ENCODE data around the gene TTC28. TPM values are rescaled to one million over a fixed set of nuclear protein-coding genes. Genes with fewer than 3 reads are reported as not detected.
A peak's percentile ranks its signal among the peaks of the same experiment; 100 is the strongest.

TTC28 gene
- total and polyA plus RNA-seq, 2 donors: 15.9 to 81.9 TPM

GRCh38 chr22:28608546-28608945 lies 71.1 kb downstream of the TTC28 start:
- Histone ChIP-seq H3K4me1 (ENCODE audit: insufficient read depth) (no peaks in the 10 kb centered on the region), H3K27ac (ENCODE audit: low read depth) (no peak overlapping the region), H3K36me3 (ENCODE audit: insufficient read depth) (no peaks in the 10 kb centered on the region), H3K4me3 (ENCODE audit: low read depth, low read length) (no peak overlapping the region)
- WGBS: 67% methylated on average over 2 of the region's 2 CpGs
- no peak for DNase-seq (ENCODE audit: extremely low spot score)

- DNase-seq (ENCODE audit: extremely low spot score): no peak
- Histone ChIP-seq H3K4me1 (ENCODE audit: insufficient read depth) (no peaks in the 10 kb centered on the region), H3K4me3 (ENCODE audit: low read depth, low read length) (no peak overlapping the region), H3K36me3 (ENCODE audit: insufficient read depth) (no peaks in the 10 kb centered on the region), H3K27ac (ENCODE audit: low read depth) (no peak overlapping the region)
These were observed 71.8 kb downstream of the TTC28 start for GRCh38 chr22:28607795-28608194.

DNA sequence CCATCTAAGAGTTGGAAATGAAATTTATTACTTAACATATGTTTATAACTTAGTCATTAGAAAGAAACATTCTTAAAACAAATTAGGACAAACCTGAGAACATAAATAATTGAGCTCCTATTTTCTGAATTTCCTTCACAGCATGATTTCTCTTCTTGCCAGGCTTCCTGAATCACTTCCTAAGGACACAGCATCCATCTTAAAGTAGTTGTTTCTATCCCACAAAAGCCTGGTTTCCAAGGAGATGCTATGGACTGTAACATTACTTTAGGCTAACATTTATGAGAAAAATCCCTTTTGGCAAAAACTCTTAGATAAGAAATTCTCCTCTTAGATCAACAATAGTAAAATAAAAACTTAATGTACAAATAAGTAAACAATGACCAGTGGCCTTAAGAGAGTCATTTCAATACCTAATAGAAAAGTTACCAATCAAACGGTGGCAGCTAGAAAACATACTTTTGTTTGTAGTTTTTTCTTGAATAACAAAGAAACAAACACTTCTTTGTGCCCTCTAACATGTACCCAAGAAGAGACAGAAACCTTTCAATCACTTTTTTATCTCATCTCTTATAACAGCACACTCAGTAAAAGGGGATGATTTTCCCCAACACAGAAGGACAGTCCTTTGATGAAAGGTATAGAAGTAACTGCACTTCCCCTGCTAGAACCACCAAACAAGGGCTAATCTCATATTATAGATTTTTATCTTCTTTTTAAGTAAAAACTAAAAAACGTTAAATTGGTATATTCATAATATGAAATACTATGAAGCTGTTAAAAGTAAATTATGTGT lies 74.5 kb downstream of the TTC28 start:
- WGBS: 68% methylated on average over 2 of the region's 2 CpGs
- H3K4me3 ChIP-seq (ENCODE audit: low read depth, low read length): no peak overlapping the region
- no peak overlapping the region for H3K27ac ChIP-seq (ENCODE audit: low read depth)
- DNase-seq (ENCODE audit: extremely low spot score): no peak
- H3K36me3 ChIP-seq (ENCODE audit: insufficient read depth): no peaks in the 10 kb centered on the region
- H3K4me1 ChIP-seq (ENCODE audit: insufficient read depth): no peaks in the 10 kb centered on the region

- Histone ChIP-seq H3K4me3 (ENCODE audit: low read depth, low read length) (no peak overlapping the region), H3K36me3 (ENCODE audit: insufficient read depth) (no peaks in the 10 kb centered on the region), H3K4me1 (ENCODE audit: insufficient read depth) (no peaks in the 10 kb centered on the region), H3K27ac (ENCODE audit: low read depth) (no peak overlapping the region)
- DNase-seq (ENCODE audit: extremely low spot score): no peak
These were observed 77.7 kb downstream of the TTC28 start for GRCh38 chr22:28601915-28602314.

DNA sequence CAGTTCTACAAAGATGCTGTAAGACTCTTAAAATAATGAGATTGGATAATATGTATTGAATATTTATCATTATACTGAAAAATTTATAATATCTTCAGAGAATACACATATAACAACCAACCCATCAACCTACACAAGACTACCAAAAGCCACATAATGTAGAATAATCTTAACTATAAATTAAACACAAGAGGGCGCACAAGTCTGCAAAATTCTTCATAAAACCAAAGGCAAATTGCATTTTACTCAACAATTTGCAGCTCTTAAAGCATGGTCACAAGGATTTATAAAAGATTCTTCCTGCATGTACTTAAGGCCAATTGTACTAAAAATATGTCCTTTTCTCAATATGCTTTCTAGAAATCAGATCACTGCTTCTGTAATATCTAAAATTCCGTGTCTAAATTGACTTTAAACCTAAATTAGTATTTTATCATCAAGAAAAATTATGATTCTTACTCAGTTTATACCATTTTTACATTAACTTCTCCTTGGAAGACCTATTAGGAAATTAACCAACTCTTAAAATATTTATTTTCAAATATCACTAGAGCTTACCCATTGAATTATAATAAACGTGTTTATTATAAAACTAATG lies 79.0 kb downstream of the TTC28 start:
- Histone ChIP-seq H3K36me3 (ENCODE audit: insufficient read depth) (no peaks in the 10 kb centered on the region), H3K27ac (ENCODE audit: low read depth) (no peak overlapping the region), H3K4me3 (ENCODE audit: low read depth, low read length) (no peak overlapping the region), H3K4me1 (ENCODE audit: insufficient read depth) (no peaks in the 10 kb centered on the region)
- DNase-seq (ENCODE audit: extremely low spot score): peak; percentile 32
- 61% methylated on average over 3 of the region's 3 CpGs for WGBS

DNA sequence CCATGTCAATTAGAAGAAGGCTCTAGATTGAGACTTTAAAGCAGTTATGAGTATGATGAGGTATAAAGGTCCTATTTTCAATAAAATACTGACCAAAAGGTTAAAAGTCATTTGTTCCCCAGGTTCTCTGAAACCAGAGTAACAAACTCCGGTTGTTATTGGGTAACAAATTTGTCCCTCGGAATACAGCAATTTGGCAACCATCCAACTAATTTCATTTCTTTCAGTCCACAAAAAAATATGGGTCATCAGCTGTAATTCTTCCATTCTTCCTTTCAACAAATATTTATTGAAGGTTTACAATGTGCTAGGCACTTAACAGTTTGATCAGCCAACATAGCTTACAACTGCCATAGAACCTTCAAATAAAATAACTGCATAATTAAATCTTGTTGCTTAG lies 79.9 kb downstream of the TTC28 start:
- 63% methylated on average over 2 of the region's 2 CpGs for whole genome bisulfite sequencing
- H3K27ac ChIP-seq (ENCODE audit: low read depth): no peak overlapping the region

DNA sequence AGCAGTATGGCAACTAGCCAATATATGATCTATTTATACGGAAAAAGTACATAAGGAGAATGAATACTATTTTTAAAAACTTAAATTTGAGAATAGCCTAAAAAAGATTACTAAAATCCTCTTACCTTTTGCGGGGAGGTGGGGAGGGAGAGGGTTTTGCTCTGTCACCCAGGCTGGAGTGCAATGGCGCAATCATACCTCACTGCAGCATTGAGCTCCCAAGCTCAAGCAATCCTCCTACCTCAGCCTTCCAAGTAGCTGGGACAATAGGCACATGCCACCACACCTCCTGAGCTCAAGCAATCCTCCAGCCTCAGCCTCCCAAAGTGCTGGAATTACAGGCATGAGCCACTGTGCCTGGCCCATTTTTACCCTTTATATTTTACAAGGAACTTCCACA lies 82.0 kb downstream of the TTC28 start:
- WGBS: 79% methylated on average over 3 of the region's 3 CpGs

More for the DNA sequence above, 79.9 kb downstream of the TTC28 start:
- H3K4me3 ChIP-seq (ENCODE audit: low read depth, low read length): no peak overlapping the region
- H3K36me3 ChIP-seq (ENCODE audit: insufficient read depth): no peaks in the 10 kb centered on the region
- DNase-seq (ENCODE audit: extremely low spot score): no peak
- H3K4me1 ChIP-seq (ENCODE audit: insufficient read depth): no peaks in the 10 kb centered on the region

DNA sequence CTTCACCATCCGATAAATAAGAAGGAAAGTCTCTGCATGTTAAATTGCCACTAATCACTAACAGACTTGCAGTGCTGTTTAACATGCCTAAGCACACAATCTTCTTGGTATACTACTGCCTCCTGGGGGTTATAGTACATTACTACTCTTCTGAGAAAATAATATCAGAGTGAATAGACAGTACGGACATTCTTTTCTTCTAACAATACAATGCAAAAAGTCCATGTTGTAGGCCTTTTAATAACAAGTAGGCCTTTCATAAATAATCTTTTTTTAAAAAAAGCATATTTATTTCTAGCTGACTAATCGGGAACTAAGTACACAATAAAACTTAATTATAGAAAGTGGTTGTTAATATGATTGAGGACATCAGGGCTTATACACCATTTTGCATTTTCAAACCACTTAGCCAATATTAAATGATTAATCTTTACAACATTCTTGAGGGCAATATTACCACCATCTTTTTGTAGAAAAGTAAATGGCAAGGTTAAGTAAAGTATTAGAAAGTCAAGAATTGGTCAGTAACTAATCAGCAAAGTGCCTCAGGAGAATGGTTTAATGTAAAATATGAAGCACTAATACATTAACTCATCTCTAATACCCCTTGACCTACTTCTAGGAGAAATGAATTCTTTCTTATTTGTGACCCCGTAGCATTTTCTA lies 84.7 kb downstream of the TTC28 start:
- H3K36me3 ChIP-seq (ENCODE audit: insufficient read depth): no peaks in the 10 kb centered on the region
- H3K4me1 ChIP-seq (ENCODE audit: insufficient read depth): no peaks in the 10 kb centered on the region
- no peak overlapping the region for H3K27ac ChIP-seq (ENCODE audit: low read depth)
- DNase-seq (ENCODE audit: extremely low spot score): peak; percentile 46
- H3K4me3 ChIP-seq (ENCODE audit: low read depth, low read length): no peak overlapping the region
- WGBS: 29% methylated on average over 4 of the region's 4 CpGs

More for the DNA sequence above, 82.0 kb downstream of the TTC28 start:
- DNase-seq (ENCODE audit: extremely low spot score): no peak
- no peaks in the 10 kb centered on the region for H3K4me1 ChIP-seq (ENCODE audit: insufficient read depth)
- no peaks in the 10 kb centered on the region for H3K36me3 ChIP-seq (ENCODE audit: insufficient read depth)
- no peak overlapping the region for H3K4me3 ChIP-seq (ENCODE audit: low read depth, low read length)
- H3K27ac ChIP-seq (ENCODE audit: low read depth): no peak overlapping the region

- Histone ChIP-seq H3K4me3 (ENCODE audit: low read depth, low read length) (no peak overlapping the region), H3K27ac (ENCODE audit: low read depth) (no peak overlapping the region), H3K36me3 (ENCODE audit: insufficient read depth) (no peaks in the 10 kb centered on the region), H3K4me1 (ENCODE audit: insufficient read depth) (no peaks in the 10 kb centered on the region)
- no peak for DNase-seq (ENCODE audit: extremely low spot score)
- 62% methylated on average over 2 of the region's 2 CpGs for WGBS
These were observed 85.4 kb downstream of the TTC28 start for GRCh38 chr22:28594076-28594796.

- 99% methylated on average over 3 of the region's 3 CpGs for WGBS
- Histone ChIP-seq H3K4me1 (ENCODE audit: insufficient read depth) (no peaks in the 10 kb centered on the region), H3K36me3 (ENCODE audit: insufficient read depth) (no peaks in the 10 kb centered on the region), H3K27ac (ENCODE audit: low read depth) (no peak overlapping the region), H3K4me3 (ENCODE audit: low read depth, low read length) (no peak overlapping the region)
- DNase-seq (ENCODE audit: extremely low spot score): no peak
These were observed 86.3 kb downstream of the TTC28 start for GRCh38 chr22:28593299-28593698.

GRCh38 chr22:28589102-28589750 lies 90.4 kb downstream of the TTC28 start:
- no peaks in the 10 kb centered on the region for H3K4me1 ChIP-seq (ENCODE audit: insufficient read depth)
- DNase-seq (ENCODE audit: extremely low spot score): no peak
- no peaks in the 10 kb centered on the region for H3K36me3 ChIP-seq (ENCODE audit: insufficient read depth)
- 82% methylated on average over 2 of the region's 2 CpGs for WGBS
- no peak overlapping the region for H3K27ac ChIP-seq (ENCODE audit: low read depth)
- H3K4me3 ChIP-seq (ENCODE audit: low read depth, low read length): no peak overlapping the region

GRCh38 chr22:28585324-28585723 lies 94.3 kb downstream of the TTC28 start:
- 95% methylated on average over 11 of the region's 11 CpGs for WGBS
- Histone ChIP-seq H3K27ac (ENCODE audit: low read depth) (no peak overlapping the region), H3K36me3 (ENCODE audit: insufficient read depth) (no peaks in the 10 kb centered on the region), H3K4me1 (ENCODE audit: insufficient read depth) (no peaks in the 10 kb centered on the region), H3K4me3 (ENCODE audit: low read depth, low read length) (no peak overlapping the region)
- DNase-seq (ENCODE audit: extremely low spot score): no peak

GRCh38 chr22:28582806-28583205 lies 96.8 kb downstream of the TTC28 start:
- Histone ChIP-seq H3K4me1 (ENCODE audit: insufficient read depth) (no peaks in the 10 kb centered on the region), H3K27ac (ENCODE audit: low read depth) (no peak overlapping the region), H3K36me3 (ENCODE audit: insufficient read depth) (no peaks in the 10 kb centered on the region), H3K4me3 (ENCODE audit: low read depth, low read length) (no peak overlapping the region)
- DNase-seq (ENCODE audit: extremely low spot score): no peak
- 78% methylated on average over 3 of the region's 3 CpGs for WGBS
